Colonic mucosa (tissue), 4 donors: ENCODE data around the gene SMARCAL1. TPM values are rescaled to one million over a fixed set of nuclear protein-coding genes. Genes with fewer than 3 reads are reported as not detected.

Experiments
- DNase-seq: peaks from one replicate; pipeline ENCODE4 v3.0.0-alpha.2; 2020
- H3K27ac ChIP-seq: fragments of 200-600 bp; one replicate; pipeline ENCODE4 v1.8.0; 2021
- H3K27me3 ChIP-seq: fragments of 200-600 bp; one replicate; pipeline ENCODE4 v1.8.0; 2021
- H3K36me3 ChIP-seq: fragments of 200-600 bp; one replicate; pipeline ENCODE4 v1.8.0; 2021
- H3K4me1 ChIP-seq: fragments of 200-600 bp; one replicate; pipeline ENCODE4 v1.8.0; 2021; ENCODE audit warnings: mild to moderate bottlenecking
- H3K4me3 ChIP-seq: fragments of 200-600 bp; one replicate; pipeline ENCODE4 v1.8.0; 2021
- H3K9ac ChIP-seq, 2 donors: one replicate each; pipeline ENCODE4 v1.7.0; 2013; ENCODE audit warnings: control low read depth in 2 of 2, low read depth in 2 of 2, low read length in 2 of 2
- H3K9me3 ChIP-seq: fragments of 200-600 bp; one replicate; pipeline ENCODE4 v1.8.0; 2021
- CTCF ChIP-seq: fragments of 200-600 bp; IDR thresholded peaks from one replicate; pipeline ENCODE4 v1.8.0; 2022; ENCODE audit warnings: antibody characterized with exemption, mild to moderate bottlenecking
- intact Hi-C: fragments of 100-400 bp; cut with DNase I; formaldehyde crosslinking; loops from one replicate; pipeline ENCODE4 v1.14.1; 2022
- total RNA-seq, 2 donors: library from RNA; stranded (reverse); fragmentation: NEBNext Ultra II Directional in 1 of 2; extraction: Animal tissue kit (Norgen Biotek cat#: 25700) in 1 of 2; gene quantifications; one replicate each; pipeline ENCODE4 v1.2.1, GENCODE V29; 2021
- donor health status: healthy.
- donor health status: DM: no; HTN: no; CAD: no.
- donor health status: DM: no; HTN: no; CAD: no.

SMARCAL1 gene
- total RNA-seq, 2 donors from 2014 or later: 13.8 to 18.1 TPM

- intact Hi-C loops: loop anchor here (10.0 kb wide), 1 partner anchor 70 kb away; the partner anchor contains the start of gene RPL37A
- Histone ChIP-seq H3K4me3 (no peak overlapping the region), H3K36me3 (peaks cover 4% of the 10 kb centered on the region), H3K27me3 (no peaks in the 10 kb centered on the region), H3K27ac (no peak overlapping the region), H3K9ac (no peak overlapping the region), H3K4me1 (no peaks in the 10 kb centered on the region), H3K9me3 (no peaks in the 10 kb centered on the region)
- no peak for DNase-seq
- no peak for TF ChIP-seq CTCF
These were observed 12.9 kb downstream of the SMARCAL1 start for GRCh38 chr2:216425008-216425787.

- Histone ChIP-seq H3K4me3 (no peak overlapping the region), H3K27me3 (no peaks in the 10 kb centered on the region), H3K9ac (no peak overlapping the region), H3K36me3 (peaks cover 4% of the 10 kb centered on the region), H3K4me1 (no peaks in the 10 kb centered on the region), H3K9me3 (no peaks in the 10 kb centered on the region), H3K27ac (no peak overlapping the region)
- no peak for DNase-seq
- TF ChIP-seq CTCF: no peak
- intact Hi-C loops: loop anchor here (10.0 kb wide), 1 partner anchor 69 kb away; the partner anchor contains the start of gene RPL37A
These were observed 14.0 kb downstream of the SMARCAL1 start for GRCh38 chr2:216426166-216426777.

- Histone ChIP-seq H3K36me3 (peaks cover 4% of the 10 kb centered on the region), H3K9ac (no peak overlapping the region), H3K4me3 (no peak overlapping the region), H3K9me3 (no peaks in the 10 kb centered on the region), H3K27ac (no peak overlapping the region), H3K4me1 (no peaks in the 10 kb centered on the region), H3K27me3 (no peaks in the 10 kb centered on the region)
- TF ChIP-seq CTCF: no peak
- intact Hi-C loops: loop anchor here (10.0 kb wide), 1 partner anchor 68 kb away; the partner anchor contains the start of gene RPL37A
- DNase-seq: no peak
These were observed 14.7 kb downstream of the SMARCAL1 start for GRCh38 chr2:216426938-216427337.

GRCh38 chr2:216428618-216429350, 16.5 kb downstream of the SMARCAL1 start:
- DNase-seq: no peak
- H3K27me3 ChIP-seq: no peaks in the 10 kb centered on the region
- no peak overlapping the region for H3K9ac ChIP-seq
- H3K9me3 ChIP-seq: no peaks in the 10 kb centered on the region
- no peak overlapping the region for H3K27ac ChIP-seq
- H3K4me1 ChIP-seq: no peaks in the 10 kb centered on the region
- H3K36me3 ChIP-seq: peaks cover 4% of the 10 kb centered on the region
- intact Hi-C loops: loop anchor here (10.0 kb wide), 1 partner anchor 66 kb away; the partner anchor contains the start of gene RPL37A
- no peak overlapping the region for H3K4me3 ChIP-seq
- no peak for TF ChIP-seq CTCF

- H3K27me3 ChIP-seq: no peaks in the 10 kb centered on the region
- intact Hi-C loops: loop anchor here (10.0 kb wide), 1 partner anchor 65 kb away; the partner anchor contains the start of gene RPL37A
- H3K27ac ChIP-seq: no peak overlapping the region
- no peak for TF ChIP-seq CTCF
- peaks cover 4% of the 10 kb centered on the region for H3K36me3 ChIP-seq
- DNase-seq: no peak
- no peak overlapping the region for H3K4me3 ChIP-seq
- no peaks in the 10 kb centered on the region for H3K9me3 ChIP-seq
- no peaks in the 10 kb centered on the region for H3K4me1 ChIP-seq
- H3K9ac ChIP-seq: no peak overlapping the region
These were observed 17.1 kb downstream of the SMARCAL1 start for GRCh38 chr2:216429428-216429827.
